ENCODE measurements around the gene RAB11FIP4. TPM values are rescaled to one million over a fixed set of nuclear protein-coding genes. Genes with fewer than 3 reads are reported as not detected.
A peak's percentile ranks its signal among the peaks of the same experiment; 100 is the strongest.

RAB11FIP4 gene
- total and polyA plus RNA-seq, 9 of the 15 experiments (the other 6 are each of a cell fraction or from before 2014, with no cell fraction given), result 0.62 to 16.6 (median 8.9) TPM

DNA sequence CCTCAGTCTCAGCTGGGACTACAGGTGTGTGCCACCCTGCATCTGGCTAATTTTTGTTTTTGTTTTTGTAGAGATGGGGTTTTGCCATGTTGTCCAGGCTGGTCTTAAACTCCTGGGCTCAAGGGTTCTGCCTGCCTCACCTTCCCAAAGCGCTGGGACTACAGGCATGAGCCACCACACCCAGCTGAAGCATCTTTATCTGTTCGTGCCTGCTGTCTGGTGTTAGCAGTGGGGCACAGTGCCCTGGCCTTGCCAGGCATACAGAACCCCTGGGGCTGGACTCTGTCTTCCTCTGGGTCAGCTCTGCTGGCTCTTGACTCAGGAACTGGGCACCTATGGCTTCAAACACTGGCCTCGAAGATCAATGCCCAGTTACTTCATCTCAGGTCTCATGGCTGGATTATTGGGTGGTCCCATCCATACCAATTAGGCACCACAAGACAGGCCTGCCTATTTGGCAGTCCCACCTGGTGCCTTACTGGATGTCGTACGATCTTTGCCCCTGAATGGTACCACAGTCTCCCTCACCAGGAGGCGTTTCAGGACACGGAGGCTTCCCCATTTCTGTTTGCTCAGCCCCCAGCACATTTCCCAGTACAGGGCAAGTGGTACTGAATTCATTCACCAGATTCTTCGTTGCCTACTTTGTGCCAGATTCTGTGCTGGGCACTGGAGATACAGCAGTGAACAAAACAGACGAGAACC lies 99.3 kb downstream of the RAB11FIP4 start:
- no peaks in the 10 kb centered on the region for H3K9me3 ChIP-seq (replicated peaks; ENCODE audit: control insufficient read depth, insufficient read depth, low read depth, low read length)
- peaks cover 17% of the 10 kb centered on the region for H3K79me2 ChIP-seq (ENCODE audit: control insufficient read depth, insufficient read depth, low read length)
- no peak overlapping the region for H3K4me3 ChIP-seq
- no peak for FAIRE-seq
- no peaks in the 10 kb centered on the region for H3K27me3 ChIP-seq (ENCODE audit: control insufficient read depth in 2 of 2, insufficient read depth in 2 of 2, low read length in 2 of 2)
- DNase-seq (ENCODE audit: extremely low read depth in 1 of 4, low spot score in 3 of 4), result no peak
- no peaks in the 10 kb centered on the region; the same call in 2 of the 3 replicates for H3K36me3 ChIP-seq (ENCODE audit: control insufficient read depth, insufficient read depth, low read length)
- peak overlapping the region in 1 of 2 experiments; percentile 76; a peak in 1 of 4 replicates for H3K9ac ChIP-seq (ENCODE audit: insufficient read depth in 1 of 2, low read depth in 2 of 2, low read length in 2 of 2)
- ChIA-PET CTCF (ENCODE audit: low intra/inter-chr PET ratio) (no interaction called here), POLR2A (interaction anchor here (0.5 to 1.0 kb wide), 3 partner anchors 9 to 887 kb away, joined by 3 to 4 read pairs (median 3); no protein-coding TSS in a partner anchor)
- 76% methylated on average over 9 of the region's 9 CpGs for WGBS (ENCODE audit: insufficient coverage, low coverage, missing lambda C conversion rate)
- peaks cover 5% of the 10 kb centered on the region for H3K9me1 ChIP-seq (ENCODE audit: control insufficient read depth, insufficient read depth, low read length)
- H4K20me1 ChIP-seq (replicated peaks; ENCODE audit: control insufficient read depth, insufficient read depth, low read length), result 0 out of 2 replicates have a peak, but pooled peaks cover 6% of the 10 kb centered on the region
- intact Hi-C loops (cut with micrococcal nuclease) (no loop called here), in situ Hi-C loops (cut with MboI) (no loop called here)
- peaks cover 60 to 74% of the 10 kb centered on the region in 2 experiments for H3K4me1 ChIP-seq (replicated peaks in 1 of 2; ENCODE audit: control insufficient read depth in 2 of 2, insufficient read depth in 2 of 2, low read length in 2 of 2)
- TF ChIP-seq SLC30A9 (CRISPR knock-in tag; IDR thresholded peaks at IDR 0.05) (no peak), CHD1 (IDR thresholded peaks at IDR 0.05; ENCODE audit: low read length) (no peak), PTTG1 (tag; IDR thresholded peaks at IDR 0.05; ENCODE audit: low read depth) (no peak), MAFF (IDR thresholded peaks at IDR 0.05; ENCODE audit: low read length) (no peak), RBBP5 (IDR thresholded peaks at IDR 0.05; ENCODE audit: borderline replicate concordance, insufficient read depth, low read length, poor library complexity, severe bottlenecking) (no peak), XRCC3 (IDR thresholded peaks at IDR 0.05) (no peak), ZNF212 (CRISPR knock-in tag; IDR thresholded peaks at IDR 0.05) (no peak), DPF2 (IDR thresholded peaks at IDR 0.05) (no peak), ZNF263 (CRISPR knock-in tag; IDR thresholded peaks at IDR 0.05; ENCODE audit: borderline replicate concordance) (no peak), RUNX1 (IDR thresholded peaks at IDR 0.05; ENCODE audit: low read depth) (no peak), PHF20 (IDR thresholded peaks at IDR 0.05; ENCODE audit: partially characterized antibody) (no peak), GABPB1 (CRISPR knock-in tag; IDR thresholded peaks at IDR 0.05) (no peak)
- TF ChIP-seq, protein P1, sequence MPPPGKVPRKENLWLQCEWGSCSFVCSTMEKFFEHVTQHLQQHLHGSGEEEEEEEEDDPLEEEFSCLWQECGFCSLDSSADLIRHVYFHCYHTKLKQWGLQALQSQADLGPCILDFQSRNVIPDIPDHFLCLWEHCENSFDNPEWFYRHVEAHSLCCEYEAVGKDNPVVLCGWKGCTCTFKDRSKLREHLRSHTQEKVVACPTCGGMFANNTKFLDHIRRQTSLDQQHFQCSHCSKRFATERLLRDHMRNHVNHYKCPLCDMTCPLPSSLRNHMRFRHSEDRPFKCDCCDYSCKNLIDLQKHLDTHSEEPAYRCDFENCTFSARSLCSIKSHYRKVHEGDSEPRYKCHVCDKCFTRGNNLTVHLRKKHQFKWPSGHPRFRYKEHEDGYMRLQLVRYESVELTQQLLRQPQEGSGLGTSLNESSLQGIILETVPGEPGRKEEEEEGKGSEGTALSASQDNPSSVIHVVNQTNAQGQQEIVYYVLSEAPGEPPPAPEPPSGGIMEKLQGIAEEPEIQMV (tag; conservative IDR thresholded peaks at IDR 0.05; ENCODE audit: low read depth), result no peak
- TF ChIP-seq, protein P2, sequence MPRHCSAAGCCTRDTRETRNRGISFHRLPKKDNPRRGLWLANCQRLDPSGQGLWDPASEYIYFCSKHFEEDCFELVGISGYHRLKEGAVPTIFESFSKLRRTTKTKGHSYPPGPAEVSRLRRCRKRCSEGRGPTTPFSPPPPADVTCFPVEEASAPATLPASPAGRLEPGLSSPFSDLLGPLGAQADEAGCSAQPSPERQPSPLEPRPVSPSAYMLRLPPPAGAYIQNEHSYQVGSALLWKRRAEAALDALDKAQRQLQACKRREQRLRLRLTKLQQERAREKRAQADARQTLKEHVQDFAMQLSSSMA (CRISPR knock-in tag; IDR thresholded peaks at IDR 0.05), result no peak
- TF ChIP-seq, protein P3, sequence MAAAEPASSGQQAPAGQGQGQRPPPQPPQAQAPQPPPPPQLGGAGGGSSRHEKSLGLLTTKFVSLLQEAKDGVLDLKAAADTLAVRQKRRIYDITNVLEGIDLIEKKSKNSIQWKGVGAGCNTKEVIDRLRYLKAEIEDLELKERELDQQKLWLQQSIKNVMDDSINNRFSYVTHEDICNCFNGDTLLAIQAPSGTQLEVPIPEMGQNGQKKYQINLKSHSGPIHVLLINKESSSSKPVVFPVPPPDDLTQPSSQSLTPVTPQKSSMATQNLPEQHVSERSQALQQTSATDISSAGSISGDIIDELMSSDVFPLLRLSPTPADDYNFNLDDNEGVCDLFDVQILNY (CRISPR knock-in tag; IDR thresholded peaks at IDR 0.05), result no peak
- H3K4me2 ChIP-seq (ENCODE audit: insufficient read depth, low read length), result no peak overlapping the region; the same call in 1 of the 2 replicates
- no peak for ATAC-seq
- no peak overlapping the region for H2AFZ ChIP-seq (ENCODE audit: low read depth, low read length)
- H3K27ac ChIP-seq (ENCODE audit: extremely low read depth, low read depth, low read length), result no peak overlapping the region
- no TSS peak for BruUV-seq (replicated peaks)

Data from K562 (cell line).